H54 (cell line): Measurements from ENCODE around the gene DLG2.
"Not testable (repeated sequence)": the region's sequence is repeated elsewhere in the genome, so short reads cannot be mapped to it uniquely, and the experiment has no call there.

Experiments
- DNase-seq: peaks from one replicate; pipeline ENCODE4 v3.0.0; 2011; ENCODE audit warnings: low spot score, mixed read lengths; ENCODE audit not compliant: insufficient read length
- FAIRE-seq: peaks from 3 replicates; lab custom pipeline; 2011; peaks lifted over from hg19 to GRCh38; lab: Jason Lieb, UNC
- POLR2A ChIP-seq: IDR thresholded peaks from 2 replicates; pipeline ENCODE4 v1.6.1; 2011; ENCODE audit warnings: low read depth, mild to moderate bottlenecking, low read length

Gene DLG2

DNA sequence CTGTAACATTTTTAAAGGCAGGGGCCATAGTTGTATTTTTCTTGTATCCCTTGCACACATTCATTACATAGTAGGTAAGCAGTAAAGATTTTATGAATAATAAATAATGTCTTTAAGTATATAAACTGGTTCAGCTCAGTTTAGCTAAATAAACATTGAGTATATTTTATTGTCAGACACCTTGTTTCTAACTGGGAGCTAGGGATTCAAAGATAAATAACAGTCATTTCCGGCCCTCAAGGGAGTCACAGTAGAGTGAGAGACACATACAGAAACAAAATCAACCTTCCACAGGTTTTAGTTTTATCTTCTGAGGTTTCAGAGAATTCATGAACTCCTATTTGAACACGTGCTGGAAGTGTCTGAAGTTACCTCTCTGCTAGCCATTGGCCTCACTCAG is 760.2 kb downstream of the DLG2 start:
- no peak for DNase-seq
- peak; percentile 86 for FAIRE-seq
- no peak for TF ChIP-seq POLR2A

DNA sequence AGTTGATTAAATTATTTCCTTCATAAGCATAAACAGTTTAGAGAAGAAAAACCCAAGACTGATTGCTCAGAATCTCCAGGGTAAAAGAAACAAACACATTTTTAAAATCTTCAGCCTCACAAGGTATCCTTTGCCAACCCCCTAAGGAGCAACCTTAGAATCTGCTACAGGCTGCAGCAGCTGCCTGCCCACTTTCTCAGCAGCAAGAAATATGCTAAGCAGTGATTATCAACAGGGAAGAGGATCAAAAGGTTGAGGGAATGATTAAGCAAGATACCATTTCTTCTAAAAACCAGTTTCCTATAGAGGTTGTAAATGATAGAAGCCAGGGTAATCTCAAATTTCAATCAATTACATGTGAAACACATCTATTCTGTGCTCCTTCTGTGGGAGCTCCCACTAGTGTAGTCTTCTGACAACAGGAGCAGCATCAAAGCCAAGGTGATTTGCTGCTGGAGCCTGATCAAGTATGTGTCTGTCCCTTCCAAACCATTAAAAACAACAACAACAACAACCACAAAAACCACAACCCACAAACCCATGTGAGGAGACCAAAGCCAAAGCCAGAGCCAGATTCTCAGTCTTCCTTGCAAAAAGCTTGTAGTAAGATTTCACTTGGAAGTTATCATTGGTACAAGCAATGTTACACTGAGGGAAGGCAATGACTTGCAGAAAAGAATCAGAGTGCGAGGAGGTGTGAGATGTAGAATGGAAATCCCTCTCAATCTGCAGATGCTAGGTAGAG is 761.2 kb downstream of the DLG2 start:
- no peak for TF ChIP-seq POLR2A
- DNase-seq, result no peak
- FAIRE-seq, result peak; percentile 89

DNA sequence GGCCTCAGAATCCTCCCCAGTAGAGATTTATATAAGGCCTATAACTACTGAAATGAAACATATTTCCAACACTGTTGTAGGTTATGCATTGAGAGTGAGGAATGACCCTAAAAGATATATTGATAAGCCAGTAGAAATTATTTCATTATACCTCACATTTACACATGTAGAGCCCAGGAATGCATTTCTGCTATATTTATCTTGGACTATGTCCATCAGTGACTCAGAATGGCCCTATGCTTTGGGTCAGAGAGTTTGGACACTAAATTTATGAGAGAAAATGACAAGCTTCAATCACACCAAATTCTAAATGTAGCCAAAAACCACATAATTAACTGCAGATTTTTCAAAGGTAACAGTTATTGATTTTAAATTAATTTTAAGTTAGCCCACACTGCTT is 761.9 kb downstream of the DLG2 start:
- TF ChIP-seq POLR2A, result no peak
- peak; percentile 86 for FAIRE-seq

DNA sequence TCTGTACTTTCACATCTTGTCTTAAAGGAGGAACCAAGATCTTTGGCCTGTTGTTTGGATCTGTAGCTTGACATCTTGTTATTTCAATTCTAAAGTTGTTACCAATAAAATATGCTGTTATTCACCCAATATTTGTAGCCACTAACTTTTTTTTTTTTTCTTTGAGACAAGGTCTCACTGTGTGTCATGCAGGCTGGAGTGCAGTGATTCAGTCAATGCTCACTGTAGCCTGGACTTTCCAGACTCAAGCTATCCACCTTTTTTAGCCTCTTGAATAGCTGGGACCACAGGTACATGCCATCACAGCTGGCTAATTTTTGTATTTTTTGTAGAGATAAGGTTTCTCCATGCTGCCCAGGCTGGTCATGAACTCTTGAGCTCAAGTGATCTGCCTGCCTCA is 769.4 kb downstream of the DLG2 start:
- FAIRE-seq (peak; percentile 65), DNase-seq (no peak)
- no peak for TF ChIP-seq POLR2A

More for the DNA sequence above, 761.9 kb downstream of the DLG2 start:
- DNase-seq, result no peak

DNA sequence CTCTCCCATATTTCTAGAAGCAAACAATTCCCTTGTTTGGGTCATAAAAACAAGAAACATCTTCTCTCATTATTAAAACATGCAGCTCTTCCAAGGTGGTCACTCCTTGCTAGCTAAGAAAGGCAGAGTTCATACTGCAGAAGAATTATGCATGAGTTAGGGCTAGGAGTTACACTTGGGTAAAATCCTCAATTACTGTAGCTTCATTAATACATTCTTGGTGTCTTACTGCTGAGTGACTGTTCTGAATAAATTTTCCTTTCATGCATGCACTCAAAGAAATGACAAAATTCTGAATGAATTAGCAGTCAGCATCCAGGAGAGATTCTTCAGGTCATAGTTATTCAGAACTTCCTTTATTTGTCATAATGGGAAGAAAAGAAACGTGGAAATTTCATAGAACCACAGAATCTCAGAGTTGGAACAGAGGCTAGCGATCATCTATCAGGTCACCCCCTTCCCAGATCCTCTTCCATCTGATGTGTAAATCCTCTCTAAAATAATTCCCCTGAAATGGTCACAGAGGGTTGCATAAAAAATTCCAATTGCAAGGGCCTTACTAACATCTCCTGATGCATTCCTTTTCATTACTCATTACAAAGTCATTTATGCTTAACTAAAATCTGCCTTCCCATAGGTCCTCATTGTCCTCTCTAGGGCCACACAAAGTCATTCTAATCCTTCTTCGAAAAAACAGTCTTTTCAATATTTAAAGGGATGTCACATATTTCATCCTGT is 771.5 kb downstream of the DLG2 start:
- FAIRE-seq, result peak; percentile 94
- TF ChIP-seq POLR2A, result no peak
- no peak for DNase-seq

DNA sequence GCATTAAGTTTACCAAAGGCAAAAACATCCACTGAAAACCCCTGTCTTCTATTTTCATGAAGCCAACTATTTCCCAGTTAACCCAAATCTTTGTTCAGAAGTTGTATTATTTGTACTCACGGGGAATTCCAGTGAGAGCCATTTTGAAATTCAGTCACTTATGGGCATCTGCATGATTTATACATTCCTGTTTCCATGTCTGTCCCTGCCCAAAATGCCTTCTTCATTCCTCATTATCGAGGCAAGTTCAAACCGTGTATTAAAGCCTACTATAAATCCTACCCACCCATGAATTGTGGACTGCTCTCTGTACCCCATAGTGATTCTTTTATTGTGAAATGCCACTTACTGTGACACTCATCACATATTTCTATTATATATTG is 772.7 kb downstream of the DLG2 start:
- FAIRE-seq (peak; percentile 52), DNase-seq (no peak)
- TF ChIP-seq POLR2A, result no peak

DNA sequence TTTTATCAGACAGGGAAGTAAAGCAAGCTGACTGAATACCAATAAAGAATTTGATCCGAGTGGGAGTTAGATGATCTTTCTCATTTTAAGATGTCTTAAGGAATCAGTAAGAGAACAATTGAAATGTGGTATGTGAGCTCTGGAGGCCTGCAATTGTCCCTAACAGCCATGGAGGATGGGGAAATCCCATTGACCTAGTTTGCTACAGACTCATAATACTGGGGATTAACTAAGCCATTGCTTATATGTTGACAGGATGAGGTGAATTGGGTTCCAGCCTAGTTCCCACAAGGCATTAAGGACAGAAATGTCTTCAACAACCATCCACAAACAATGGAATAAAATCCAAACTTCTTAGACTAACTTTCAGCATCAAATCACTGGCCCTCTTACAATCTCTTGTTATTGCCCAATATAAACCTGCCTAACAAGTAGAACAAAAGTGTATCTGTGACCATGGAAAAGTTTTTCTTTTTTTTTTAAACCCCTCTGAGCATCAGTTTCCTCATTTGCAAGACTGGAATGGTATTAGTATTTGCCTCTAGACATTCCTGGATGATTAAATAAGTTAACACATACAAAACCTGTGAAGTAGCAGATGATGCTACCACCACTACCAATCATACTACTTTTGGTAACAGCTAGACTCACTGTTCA is 773.2 kb downstream of the DLG2 start:
- no peak for TF ChIP-seq POLR2A
- FAIRE-seq, result peak; percentile 67
- DNase-seq, result no peak

DNA sequence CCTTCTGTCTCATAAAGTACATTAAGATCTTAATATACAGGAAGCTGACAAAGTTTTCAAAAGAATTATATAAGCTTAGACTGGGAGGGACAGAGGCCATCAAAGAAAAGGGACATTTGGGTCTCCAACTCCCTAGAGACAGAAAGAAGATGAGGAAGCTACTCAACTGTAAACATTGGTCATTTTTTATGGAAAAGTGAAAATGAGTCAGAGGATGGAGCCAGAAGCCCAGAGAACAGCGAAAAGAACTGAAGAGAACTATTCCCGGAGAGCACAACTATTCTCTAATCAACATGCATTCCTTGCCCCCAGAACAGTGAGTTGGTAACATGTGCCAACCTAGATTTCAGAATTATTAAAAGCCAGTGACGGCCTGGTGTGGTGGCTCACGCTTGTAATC is 779.3 kb downstream of the DLG2 start:
- no peak for FAIRE-seq
- no peak for DNase-seq
- no peak for TF ChIP-seq POLR2A

DNA sequence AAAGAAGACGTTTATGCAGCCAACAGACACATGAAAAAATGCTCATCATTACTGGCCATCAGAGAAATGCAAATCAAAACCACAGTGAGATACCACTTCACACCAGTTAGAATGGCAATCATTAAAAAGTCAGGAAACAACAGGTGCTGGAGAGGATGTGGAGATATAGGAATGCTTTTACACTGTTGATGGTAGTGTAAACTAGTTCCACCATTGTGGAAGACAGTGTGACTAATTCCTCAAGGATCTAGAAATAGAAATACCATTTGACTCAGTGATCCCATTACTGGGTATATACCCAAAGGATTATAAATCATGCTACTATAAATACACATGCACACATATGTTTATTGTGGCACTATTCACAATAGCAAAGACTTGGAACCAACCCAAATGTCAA is 786.9 kb downstream of the DLG2 start:
- FAIRE-seq, DNase-seq: not testable (repeated sequence)

DNA sequence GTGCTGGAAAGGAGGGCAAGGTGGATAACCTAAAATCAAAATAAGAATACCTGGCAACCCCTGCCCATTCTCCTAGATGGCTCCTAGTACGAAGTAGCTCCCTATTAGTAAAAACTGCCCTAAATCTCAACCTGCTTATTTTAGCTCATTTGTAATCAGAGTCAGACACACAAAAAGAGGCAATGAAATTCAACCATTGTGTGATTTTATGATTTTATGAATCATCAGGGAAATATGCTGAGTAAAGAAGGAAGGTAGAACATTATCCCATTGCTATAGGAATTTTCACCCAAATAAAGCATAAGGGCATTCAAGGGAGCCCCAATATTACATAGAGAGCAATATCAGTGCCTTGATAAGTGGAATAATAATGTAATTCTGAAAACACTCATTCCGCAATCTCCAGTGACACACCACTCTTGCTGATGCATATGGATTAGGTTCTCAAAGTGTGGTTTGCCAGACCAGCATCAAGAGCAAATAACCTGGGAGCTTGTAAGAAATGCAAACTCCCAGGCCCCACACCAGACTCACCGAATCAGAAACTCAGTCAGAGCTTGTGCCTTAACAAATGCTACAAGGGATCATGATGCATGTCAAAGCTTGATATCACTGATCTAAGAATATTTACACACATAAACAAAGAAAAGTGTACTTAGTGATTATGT is 789.6 kb downstream of the DLG2 start:
- TF ChIP-seq POLR2A, result no peak
- FAIRE-seq, result no peak
- DNase-seq, result no peak

DNA sequence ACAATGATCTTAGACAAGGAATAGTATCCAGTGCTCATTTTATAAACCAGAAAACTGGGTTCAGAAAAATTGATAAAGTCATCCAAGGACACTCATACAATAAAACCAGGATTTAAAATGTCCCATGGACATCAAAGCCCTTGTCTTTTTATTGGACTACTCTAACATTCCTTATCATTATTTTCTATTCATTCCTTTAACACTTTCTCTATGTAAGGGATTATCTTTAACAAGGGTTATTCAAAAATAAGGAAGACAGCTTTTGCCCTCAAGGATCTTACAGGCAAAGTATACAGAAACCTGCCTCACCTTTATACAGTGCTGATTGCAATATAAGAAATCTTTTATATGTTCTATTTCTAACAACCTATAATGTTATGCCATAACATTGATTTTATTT is 790.8 kb downstream of the DLG2 start:
- DNase-seq, result no peak
- no peak for FAIRE-seq
- no peak for TF ChIP-seq POLR2A

DNA sequence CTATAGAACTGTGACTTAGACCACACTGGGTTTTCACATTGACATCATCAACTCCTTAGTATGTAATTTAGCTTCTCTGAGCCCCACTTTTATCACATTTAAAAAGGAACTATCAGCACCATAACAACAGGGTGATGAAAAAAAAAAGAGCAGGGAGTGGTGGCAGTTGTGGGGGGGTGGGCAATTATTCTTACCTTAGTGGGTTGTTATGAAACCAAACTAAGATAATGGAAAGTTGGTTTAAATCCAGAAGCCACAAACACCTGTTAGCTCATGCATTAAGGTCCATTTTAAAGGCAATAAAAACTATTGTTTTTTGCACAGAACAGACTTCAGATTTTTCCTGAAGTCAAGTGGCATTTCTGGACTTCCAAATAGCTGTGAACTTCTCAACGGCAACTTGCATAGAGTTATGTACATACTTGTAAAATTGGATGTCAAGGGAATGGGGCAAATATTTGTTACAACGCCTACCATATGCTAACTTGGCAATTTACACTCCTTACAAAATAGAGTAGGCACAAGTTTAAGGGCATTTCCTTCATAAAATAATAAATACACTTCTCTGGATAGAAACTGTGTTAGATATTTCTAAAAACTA is 793.6 kb downstream of the DLG2 start:
- FAIRE-seq (no peak), DNase-seq (no peak)
- TF ChIP-seq POLR2A, result no peak

DNA sequence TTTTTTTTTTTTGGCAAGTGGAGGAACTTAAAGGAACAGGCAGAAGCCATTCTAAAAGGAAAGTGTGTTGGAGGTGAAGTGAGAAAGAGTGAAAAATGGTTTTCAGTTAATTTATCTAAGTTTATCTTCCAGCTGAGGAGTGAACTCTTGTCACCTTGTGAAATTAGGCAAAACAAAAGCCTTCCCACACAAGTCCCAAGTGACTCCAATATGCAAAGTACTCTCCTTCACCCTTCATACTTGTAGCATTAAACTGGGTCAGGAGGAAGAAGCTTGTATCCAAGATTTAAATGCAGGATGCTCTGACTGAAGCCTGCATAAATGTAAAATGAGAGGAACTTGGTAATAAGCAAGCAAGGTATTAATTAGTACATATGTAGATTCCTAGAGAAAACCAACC is 796.8 kb downstream of the DLG2 start:
- FAIRE-seq (no peak), DNase-seq (no peak)
- TF ChIP-seq POLR2A, result no peak
